Suppressor macrophage treated with lipopolysaccharide for 4 hours (primary cell): Measurements from ENCODE around the gene BRCA2.

ENCODE experiments used
- DNase-seq: peaks from one replicate; pipeline ENCODE4 v3.0.0-alpha.2; 2020

The BRCA2 gene

GRCh38 chr13:32384702-32385101 is 69.4 kb downstream of the BRCA2 start:
- DNase-seq = no peak

GRCh38 chr13:32385410-32385809 is 70.1 kb downstream of the BRCA2 start:
- no peak for DNase-seq

- no peak for DNase-seq
Observed at GRCh38 chr13:32390048-32390447, 74.7 kb downstream of the BRCA2 start.

GRCh38 chr13:32390484-32390883 is 75.2 kb downstream of the BRCA2 start:
- DNase-seq = no peak

- DNase-seq = no peak
Observed at GRCh38 chr13:32391101-32391619, 75.9 kb downstream of the BRCA2 start.

- DNase-seq = no peak
Observed at GRCh38 chr13:32403108-32403507, 87.8 kb downstream of the BRCA2 start.

GRCh38 chr13:32407854-32408253 is 92.5 kb downstream of the BRCA2 start:
- DNase-seq = no peak

- DNase-seq = no peak
Observed at GRCh38 chr13:32408296-32409000, 93.1 kb downstream of the BRCA2 start.

GRCh38 chr13:32409001-32409313 is 93.6 kb downstream of the BRCA2 start:
- no peak for DNase-seq

GRCh38 chr13:32409561-32410421 is 94.5 kb downstream of the BRCA2 start:
- no peak for DNase-seq

- no peak for DNase-seq
Observed at GRCh38 chr13:32413284-32413683, 98.0 kb downstream of the BRCA2 start.

- no peak for DNase-seq
Observed at GRCh38 chr13:32414580-32414979, 99.3 kb downstream of the BRCA2 start.

GRCh38 chr13:32415019-32415418 is 99.7 kb downstream of the BRCA2 start:
- DNase-seq = no peak

GRCh38 chr13:32417995-32418394 is 102.7 kb downstream of the BRCA2 start:
- no peak for DNase-seq

GRCh38 chr13:32419862-32420261 is 104.6 kb downstream of the BRCA2 start:
- DNase-seq = no peak

- no peak for DNase-seq
Observed at GRCh38 chr13:32423592-32423991, 108.3 kb downstream of the BRCA2 start.

- no peak for DNase-seq
Observed at GRCh38 chr13:32425158-32425557, 109.8 kb downstream of the BRCA2 start.

GRCh38 chr13:32426191-32426989 is 111.1 kb downstream of the BRCA2 start:
- peak; percentile 93 for DNase-seq

GRCh38 chr13:32426990-32427851 is 111.9 kb downstream of the BRCA2 start:
- DNase-seq = peak; percentile 61

- DNase-seq = peak; percentile 99
Observed at GRCh38 chr13:32427852-32428580, 112.7 kb downstream of the BRCA2 start, which contains the start of gene N4BP2L1. TSS of gene N4BP2L1 (minus strand) at chr13:32428130. CDS start at chr13:32428082, 48 bp downstream.
